Measurements from ENCODE around the gene C19orf73.

The C19orf73 gene, protein sequence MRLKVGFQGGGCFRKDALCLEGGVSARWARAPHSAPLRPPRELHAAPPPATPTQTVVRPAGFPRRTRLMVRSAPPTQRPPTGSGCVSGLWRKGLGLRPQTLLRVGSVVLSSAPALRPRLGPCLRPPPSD

DNA sequence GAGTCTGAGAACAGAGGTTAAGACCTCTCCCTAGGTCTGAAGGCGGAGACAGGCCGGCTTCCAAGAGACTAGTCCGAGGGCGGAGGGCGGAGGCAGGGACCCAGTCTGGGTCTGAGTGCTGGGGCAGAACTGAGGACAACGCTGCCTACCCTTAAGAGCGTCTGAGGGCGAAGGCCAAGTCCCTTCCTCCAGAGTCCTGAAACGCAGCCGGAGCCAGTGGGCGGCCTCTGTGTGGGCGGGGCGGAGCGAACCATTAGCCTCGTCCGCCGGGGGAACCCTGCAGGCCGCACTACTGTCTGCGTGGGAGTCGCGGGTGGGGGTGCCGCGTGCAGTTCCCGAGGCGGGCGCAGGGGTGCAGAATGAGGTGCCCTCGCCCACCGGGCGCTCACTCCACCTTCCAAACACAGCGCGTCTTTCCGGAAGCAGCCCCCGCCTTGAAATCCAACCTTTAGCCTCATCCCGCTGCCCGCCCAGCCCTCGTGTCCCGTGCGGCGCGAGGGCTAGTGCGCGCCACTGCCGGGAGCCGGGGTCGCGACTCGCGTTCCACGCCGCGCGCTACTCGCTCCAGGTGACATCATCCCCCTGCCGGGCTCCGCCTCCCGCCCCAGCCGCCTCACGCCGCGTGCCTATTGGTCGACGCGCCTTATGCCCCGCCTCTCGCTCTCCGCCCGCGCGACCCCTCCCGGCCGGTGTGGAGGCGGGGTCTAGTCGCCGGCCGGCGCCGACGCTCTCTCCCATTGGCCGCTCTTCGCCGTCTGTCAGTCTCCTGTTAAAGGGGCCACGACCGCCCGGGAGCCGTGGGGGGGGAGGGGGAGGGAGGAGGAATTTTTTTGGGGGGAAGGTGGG lies at the start of gene C19orf73:
C19orf73 (minus strand) TSS at position 579 of the 846 bp plus-strand sequence; CDS start at position 458, 121 bp downstream.
- peak; percentile 95 for DNase-seq (ENCODE audit: low read depth)

DNA sequence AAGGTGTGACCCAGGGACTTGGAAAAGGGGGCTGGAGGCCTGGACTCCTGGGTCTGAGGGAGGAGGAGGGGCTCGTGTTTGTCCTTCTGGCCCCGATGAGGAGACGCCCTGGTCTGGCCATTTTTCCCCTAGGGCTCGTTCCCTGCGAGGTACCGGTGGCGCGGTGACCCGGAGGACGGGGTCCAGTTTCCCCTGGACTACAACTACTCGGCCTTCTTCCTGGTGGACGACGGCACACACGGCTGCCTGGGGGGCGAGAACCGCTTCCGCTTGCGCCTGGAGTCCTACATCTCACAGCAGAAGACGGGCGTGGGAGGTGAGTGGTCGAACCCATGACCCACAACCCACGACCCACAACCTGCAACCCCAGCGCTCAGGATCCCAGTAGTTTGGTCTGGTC lies 49.5 kb upstream of the C19orf73 start:
- no peak for DNase-seq (ENCODE audit: low read depth)

DNA sequence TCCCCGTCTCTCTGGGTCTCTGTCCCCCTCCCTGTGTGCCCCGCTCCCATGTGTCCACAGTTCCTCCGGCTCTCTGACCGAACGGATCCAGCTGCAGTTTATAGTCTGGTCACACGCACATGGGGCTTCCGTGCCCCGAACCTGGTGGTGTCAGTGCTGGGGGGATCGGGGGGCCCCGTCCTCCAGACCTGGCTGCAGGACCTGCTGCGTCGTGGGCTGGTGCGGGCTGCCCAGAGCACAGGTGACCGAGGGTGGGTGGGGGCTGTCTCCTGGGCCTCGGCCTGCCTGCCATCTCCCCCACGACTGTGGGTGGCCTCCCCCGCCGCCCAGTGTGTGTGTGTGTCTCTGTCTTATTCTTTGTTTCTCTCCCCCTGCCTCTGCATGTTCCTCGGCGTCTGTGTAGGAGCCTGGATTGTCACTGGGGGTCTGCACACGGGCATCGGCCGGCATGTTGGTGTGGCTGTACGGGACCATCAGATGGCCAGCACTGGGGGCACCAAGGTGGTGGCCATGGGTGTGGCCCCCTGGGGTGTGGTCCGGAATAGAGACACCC lies 49.0 kb upstream of the C19orf73 start:
- DNase-seq (ENCODE audit: low read depth), result no peak

DNA sequence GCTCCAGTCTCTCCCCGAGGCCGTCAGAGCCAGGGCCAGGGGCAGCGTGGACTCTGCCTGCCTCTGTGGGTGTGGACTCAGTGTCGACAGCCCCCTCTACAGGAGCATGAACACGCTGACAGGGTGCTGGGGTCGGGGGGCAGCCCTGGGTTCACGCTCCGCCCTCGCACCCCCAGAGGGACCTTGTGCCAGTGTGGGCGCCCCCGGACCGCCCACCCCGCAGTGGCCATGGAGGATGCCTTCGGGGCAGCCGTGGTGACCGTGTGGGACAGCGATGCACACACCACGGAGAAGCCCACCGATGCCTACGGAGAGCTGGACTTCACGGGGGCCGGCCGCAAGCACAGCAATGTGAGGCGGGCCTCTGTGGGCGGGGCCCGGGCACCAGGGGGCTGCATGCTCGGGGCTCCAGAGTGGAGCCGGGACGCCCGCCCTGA lies 46.9 kb upstream of the C19orf73 start:
- no peak for DNase-seq (ENCODE audit: low read depth)

DNA sequence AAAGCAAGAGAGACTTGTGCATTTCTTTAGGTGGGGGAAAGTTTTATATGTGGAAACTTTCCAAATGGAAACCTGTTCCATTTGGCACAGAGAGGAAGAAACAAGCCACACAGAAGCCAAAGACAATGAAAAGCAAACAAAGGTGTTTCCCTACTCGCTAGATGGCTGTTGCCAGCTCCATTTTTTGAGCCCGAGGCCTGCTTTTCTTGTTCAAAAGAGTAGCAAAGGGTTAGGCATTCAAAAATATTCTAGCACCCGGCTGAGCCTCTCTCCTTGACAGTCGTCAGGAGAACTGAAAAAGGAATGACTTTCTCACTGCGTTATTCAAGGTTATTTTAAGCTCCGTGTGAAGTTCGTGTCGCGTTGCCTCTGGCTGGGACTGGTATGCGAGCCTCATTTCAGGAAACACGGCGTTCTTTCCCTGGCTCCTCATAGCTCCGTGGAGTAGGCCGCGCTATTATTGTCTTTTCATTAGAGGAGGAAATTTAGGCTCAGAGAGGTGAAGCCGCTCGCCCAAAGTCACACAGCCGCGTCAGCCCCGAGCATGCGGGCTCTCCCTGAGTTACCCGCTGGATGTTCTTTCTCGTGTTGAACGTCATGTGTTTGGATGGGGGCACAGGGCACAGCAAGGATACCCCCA lies 46.3 kb upstream of the C19orf73 start:
- no peak for DNase-seq (ENCODE audit: low read depth)

DNA sequence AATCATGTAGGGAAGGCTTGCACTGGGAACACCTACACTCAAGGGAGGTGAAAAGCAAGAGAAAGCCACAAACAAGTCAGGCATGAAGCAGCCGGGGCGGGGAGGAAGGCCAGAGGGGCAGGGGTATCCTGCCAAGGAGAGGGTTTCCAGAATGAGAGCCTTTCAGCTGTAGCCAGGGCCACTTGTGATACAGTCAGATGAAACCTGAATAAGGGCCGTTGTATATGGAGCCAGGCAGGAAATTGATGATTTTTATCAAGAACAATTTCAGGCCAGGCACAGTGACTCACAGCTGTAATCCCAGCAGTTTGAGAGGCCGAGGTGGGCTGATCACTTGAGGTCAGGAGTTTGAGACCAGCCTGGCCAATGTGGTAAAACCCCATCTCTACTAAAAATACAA lies 43.0 kb upstream of the C19orf73 start:
- DNase-seq (ENCODE audit: low read depth), result no peak

DNA sequence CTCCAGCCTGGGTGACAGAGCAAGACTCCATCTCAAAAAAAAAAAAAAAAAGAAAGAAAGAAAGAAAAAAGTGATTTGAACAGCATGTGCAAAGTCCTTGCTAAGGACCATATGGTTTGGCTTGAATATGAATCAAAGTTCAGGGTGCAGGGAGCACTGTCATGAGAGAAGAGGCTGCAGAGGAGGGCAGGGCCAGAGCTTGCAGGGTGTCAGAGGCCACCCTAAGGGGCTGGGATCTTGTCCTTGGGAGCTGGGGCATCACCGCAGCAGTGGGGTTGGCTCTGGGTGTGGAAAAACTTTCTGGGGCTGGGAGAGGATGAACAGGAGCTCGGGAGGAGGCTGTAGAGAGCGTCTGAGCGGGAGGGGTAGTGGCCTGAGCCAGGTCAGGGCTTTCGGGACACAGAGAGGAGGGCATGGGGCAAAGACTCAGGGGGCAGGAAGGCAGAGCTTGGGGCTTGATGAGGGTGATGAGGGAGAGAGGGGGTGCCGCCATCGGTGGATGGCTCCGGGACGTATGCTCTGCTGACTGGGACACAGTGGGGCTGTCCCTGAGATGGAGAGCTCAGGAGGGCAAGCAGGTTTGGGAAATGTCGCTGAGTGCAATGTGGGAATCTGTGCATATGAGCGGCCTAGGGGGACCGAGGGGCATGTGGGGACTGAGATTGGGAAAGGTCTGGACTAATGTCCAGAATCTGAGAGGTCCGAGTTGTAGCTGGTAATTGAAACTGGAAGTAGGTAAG lies 41.7 kb upstream of the C19orf73 start:
- DNase-seq (ENCODE audit: low read depth), result no peak

DNA sequence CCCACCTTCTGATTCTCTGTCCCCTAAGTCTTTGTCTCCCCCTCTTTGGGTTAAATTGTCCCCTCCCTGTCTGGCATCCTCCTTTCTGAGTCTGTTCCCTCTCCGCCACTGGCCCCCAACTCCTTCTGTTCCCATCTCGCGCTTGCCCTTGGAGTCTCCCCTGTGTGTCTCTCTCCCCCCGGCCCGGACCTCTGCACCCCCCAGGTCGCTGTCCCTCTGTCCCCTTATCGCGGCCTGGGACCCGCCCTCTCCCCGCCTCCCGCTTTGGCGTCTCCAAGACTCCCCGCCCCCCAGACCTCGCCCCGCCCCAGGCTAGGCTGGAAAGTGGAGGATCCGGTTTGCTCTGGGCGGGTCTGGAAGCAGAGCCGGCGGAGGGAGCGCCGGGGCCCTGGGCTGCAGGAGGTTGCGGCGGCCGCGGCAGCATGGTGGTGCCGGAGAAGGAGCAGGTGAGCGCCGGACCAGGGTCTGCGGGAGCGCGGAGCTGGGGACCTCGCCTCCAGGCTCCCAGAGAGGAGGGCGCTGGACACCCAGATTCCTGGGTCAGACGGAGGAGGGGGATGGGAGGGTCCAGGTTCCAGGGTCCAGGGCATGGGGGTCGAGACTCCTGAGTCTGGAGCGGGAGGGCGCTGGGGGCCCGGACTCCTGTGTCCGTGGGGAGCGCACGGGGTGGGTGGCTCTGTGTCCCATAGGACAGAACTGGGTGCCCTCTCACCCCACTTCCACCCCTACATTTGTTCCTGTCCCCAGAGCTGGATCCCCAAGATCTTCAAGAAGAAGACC lies 38.7 kb upstream of the C19orf73 start, which contains the start of gene TRPM4:
TRPM4 (plus strand) TSS at position 348 of the 780 bp plus-strand sequence; CDS start at position 423, 75 bp downstream.
- peak; percentile 56 for DNase-seq (ENCODE audit: low read depth)

DNA sequence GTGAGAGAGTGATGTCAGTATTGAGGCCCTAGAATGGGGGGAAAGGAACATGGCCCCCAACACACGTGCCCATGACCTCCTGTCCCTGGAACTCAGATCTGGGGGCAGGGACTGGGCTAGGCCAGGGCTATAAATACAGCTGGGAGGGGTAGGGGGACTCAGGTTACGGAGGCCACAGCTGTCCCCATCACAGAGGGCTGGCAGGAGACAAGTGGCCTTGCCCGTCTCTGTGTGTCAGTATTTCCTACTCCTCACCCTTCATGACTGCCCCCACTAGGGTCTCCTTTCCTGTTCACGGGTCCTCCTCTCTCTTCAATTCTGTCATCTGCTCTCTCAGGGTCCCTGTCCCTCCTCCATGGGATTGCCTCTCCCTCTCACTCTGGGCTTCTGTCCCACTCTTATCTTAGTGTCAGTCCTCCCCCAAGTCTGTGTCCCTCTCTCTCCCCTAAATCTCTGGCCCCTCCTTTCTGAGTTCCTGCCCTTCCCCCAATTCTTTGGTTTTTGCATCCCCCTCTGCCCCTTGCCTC lies 36.9 kb upstream of the C19orf73 start:
- DNase-seq (ENCODE audit: low read depth), result no peak

DNA sequence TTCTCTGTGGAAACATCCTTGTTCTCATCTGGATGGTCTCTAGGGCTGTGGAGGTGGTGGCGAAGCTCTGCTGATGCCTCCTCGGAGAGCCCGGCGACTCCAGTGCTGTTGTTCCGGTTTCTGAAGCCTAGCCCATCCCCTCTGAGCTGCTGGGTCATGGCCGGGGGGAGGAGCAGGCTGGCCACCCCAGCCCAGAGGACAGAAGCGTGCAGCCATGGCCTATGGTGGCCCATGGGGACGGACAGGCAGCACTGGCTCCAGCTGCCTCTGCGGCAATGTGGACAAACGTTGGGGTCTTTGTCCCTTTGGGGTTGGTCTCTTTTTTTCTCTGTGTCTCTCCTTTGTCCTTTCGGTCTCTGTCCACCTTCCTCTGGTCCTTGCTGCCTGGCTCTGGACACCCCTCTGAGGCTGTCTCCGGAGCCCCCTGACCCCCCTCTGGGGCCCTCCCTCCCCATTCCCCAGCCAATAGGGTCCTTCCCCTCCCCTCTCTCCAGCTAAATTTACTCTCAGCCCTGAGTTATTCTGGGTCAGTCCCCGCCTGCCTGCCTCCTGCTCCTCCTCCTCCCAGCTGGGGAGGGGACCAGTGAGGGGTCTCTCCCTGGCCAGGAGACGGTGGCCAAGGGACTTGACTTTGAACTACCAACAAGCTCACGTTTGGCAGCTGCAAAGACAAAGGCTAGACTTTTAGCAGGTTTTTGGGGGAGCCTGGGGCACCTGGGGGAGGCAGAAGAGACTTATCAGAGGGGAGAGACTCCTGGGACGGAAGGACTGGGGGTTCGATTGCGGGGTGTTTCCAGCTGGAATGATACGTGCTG lies 36.3 kb upstream of the C19orf73 start, which contains the start of gene HRC:
HRC (minus strand) TSS at position 392 of the 815 bp plus-strand sequence; CDS start at position 233, 159 bp downstream.
- DNase-seq (ENCODE audit: low read depth), result no peak

DNA sequence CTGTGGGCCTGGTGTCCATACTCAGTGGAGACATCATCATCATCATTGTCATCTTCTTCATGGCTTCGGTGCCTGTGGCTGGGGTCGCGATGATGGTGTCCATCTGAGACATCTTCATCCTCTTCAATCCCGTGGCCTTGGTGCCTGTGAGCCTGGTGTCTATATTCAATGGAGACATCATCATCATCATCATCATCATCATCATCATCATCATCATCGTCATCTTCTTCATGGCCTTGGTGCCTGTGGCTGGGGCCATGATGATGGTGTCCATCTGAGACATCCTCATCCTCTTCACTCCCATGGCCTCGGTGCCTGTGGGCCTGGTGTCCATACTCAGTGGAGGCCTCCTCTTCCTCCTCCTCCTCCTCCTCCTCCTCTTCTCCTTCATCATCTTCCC lies 35.3 kb upstream of the C19orf73 start:
- no peak for DNase-seq (ENCODE audit: low read depth)

DNA sequence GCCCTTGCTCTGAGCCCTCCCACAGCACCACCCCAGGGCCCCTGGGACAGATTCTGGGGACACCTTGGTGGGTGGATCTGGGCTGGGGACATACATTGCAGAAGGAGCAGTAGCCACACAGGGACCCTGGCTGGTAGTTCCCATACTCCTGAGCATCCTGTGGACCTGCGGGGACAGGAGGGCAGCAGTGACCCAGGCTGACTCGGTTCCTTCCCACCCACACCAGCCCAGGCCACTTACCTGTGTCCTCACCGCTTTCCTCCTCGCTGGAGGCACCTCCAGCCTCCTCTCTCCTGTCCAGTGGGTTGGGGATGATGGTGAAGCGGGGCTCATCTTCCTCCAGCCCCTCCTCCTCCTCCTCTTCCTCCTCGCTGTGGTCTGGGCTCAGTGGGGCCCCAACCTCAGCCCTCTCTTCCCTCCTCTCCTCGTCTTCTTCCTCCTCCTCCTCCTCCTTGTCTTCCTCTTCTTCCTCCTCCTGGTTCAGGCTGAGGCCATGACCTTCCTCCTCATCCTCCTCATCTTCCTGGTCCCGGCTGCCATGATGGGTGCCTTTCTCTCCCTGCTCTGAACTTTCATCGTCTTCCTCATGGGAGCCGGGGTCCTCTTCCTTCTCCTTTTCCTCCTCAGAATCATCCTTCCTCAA lies 34.3 kb upstream of the C19orf73 start:
- no peak for DNase-seq (ENCODE audit: low read depth)

DNA sequence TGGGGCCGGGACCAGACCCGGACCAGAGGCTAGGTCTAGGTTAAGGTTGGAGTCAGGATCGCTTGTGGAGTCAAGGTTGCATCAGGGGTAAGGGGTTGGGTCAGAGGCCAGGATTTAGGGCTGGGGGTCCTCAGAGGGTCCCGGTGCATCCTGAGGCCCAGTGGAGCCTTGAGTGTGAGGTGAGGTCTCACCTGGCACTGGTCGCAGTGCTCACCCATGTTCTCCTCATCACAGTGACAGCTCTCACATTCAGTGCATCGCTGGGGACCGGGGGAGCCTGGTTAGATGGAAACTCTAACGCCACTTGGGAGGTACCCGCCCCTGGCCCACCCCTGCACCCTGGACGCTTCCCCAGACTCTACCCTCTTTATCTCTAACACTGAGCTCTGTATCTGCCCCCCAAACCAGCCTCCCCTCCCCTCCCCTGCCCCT lies 33.2 kb upstream of the C19orf73 start:
- DNase-seq (ENCODE audit: low read depth), result no peak

DNA sequence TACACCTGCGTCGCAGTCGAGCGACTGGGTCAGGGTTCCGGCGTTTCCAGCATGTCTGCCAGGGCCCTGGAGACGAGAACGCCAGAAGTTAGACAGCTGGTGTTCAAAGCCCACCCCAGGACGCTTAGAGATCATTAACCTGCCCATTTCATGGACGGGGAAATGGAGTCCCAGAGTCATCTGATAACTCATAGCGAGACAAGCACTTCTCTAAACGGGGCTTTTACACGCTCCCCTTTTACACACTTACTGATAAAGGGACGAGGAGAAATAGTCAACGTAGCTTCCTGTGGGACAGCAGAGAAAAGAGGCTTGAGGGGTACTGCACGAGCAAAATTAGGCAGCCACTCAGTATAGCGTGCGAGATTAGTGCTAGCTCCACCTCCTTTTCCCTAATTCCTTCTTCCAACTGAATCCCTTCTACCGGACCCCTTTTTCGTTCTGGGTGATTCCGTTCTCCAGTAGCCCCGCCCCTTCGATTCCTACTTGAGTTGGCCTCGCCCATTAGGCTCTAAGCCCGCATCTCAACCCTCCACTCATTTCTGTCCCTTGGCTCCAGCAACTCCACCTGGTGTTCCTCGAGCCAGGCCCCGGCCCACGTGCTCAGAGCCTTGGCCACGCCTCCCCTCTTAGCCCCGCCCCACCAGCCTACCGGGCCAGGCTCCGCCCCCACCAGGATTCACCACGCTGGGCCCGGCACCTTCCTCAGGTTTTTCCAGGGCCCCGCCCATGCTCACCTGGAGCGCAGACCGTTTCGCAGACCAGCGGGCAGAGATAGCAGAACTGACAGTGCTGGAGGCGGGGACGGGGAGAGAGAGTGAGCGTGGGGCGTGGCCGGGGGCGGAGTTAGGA lies 32.5 kb upstream of the C19orf73 start:
- peak; percentile 42 for DNase-seq (ENCODE audit: low read depth)

DNA sequence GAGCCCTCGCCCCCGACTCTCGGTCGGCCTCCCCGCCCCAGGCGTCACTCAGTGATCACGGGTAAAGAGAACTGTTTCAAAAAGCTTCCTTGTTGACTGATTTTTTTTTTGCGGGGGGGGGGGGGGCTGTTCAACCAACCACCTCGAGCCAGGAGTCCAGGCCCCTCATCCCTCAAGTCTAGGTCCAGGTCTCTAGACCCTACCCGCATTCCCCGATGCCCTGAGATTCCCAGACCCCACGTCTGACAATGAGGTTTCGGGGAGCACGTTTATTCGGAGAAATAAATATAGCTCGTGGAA lies 32.0 kb upstream of the C19orf73 start:
- no peak for DNase-seq (ENCODE audit: low read depth)

DNA sequence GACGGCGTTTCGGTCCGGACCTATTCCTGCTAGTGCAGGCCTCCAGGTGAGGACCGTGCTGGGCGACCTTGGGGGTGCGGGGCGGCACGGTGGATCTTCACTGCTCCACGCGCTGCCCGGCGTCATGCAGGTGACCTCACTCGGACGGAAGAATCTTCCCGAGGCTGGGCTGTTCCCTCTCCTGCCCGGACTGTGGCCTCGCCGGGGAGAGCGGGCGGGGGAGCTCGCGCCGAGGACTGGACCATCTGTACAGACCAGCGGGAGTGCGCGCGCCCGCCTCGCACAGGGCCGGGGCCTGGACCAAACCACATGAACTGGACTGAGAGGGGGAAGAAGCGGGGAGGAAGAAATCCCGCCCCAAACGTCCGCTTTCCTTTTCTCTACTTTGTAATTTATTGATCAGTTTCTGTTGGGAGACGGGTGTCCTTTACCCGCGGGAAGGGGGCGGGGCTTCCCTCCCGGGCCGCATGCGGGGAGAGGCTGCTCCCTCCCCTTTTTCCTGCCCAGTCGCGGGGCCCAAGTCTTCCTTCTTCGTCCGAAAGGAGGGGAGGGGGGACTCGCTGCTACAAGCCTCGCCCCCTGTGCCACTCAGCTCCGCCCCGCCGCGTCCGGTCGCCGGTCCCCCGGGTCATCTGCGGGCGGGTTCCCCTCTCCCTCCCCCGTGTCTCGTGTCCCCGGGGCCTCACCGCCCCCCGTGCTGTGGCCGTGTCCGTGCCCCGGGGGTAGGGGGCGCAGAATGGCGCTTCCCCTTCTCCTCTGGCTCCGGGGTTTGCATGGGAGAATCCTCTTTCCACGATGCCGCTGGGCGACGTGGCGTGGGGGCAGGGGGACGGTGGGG lies 31.4 kb upstream of the C19orf73 start:
- peak; percentile 22 for DNase-seq (ENCODE audit: low read depth)

DNA sequence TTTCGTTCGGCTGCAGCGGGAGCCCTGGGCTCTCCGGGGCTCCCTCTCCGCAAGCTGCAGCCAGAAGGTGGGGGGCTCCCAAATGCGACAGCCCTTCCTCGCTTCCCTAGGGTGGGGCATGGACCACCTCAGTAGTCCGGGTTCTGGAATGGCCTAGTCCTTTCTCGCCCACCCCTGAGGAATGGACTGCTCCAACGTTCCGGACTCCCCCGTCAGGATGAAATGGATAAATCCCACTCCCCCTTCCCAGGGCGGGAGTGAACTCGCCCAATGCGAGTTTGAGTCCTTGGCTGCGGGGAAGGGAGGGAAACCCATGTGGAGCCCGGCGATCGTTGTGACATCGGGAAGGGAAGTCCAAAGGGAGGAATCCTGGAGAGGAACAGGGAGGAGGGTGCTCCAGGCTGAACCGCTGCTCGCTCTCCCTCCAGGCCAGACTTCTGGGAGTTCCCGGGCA lies 30.7 kb upstream of the C19orf73 start:
- DNase-seq (ENCODE audit: low read depth), result no peak

All from activated T-cell treated with anti-CD3 and anti-CD28 coated beads for 48 hours (primary cell).